ENCODE data around the gene ZSCAN22.
A peak's percentile ranks its signal among the peaks of the same experiment; 100 is the strongest.
"Not testable (repeated sequence)": the region's sequence is repeated elsewhere in the genome, so short reads cannot be mapped to it uniquely, and the experiment has no call there.

ZSCAN22 gene

GRCh38 chr19:58318297-58318696, 8.5 kb upstream of the ZSCAN22 start:
- no peak for DNase-seq

- no peak for DNase-seq
Measured at GRCh38 chr19:58319241-58319640, 7.6 kb upstream of the ZSCAN22 start.

- no peak for DNase-seq
Measured at GRCh38 chr19:58325311-58326022, 1.3 kb upstream of the ZSCAN22 start.

- no peak for DNase-seq
Measured at GRCh38 chr19:58326501-58326913, 287 bp upstream of the ZSCAN22 start.

- no peak for DNase-seq
Measured at GRCh38 chr19:58328999-58329398, 2.2 kb downstream of the ZSCAN22 start.

GRCh38 chr19:58330458-58330857, 3.7 kb downstream of the ZSCAN22 start:
- no peak for DNase-seq

- no peak for DNase-seq
Measured at GRCh38 chr19:58332697-58333096, 5.9 kb downstream of the ZSCAN22 start.

- DNase-seq = no peak
Measured at GRCh38 chr19:58334691-58335249, 8.0 kb downstream of the ZSCAN22 start.

GRCh38 chr19:58335630-58336029, 8.8 kb downstream of the ZSCAN22 start:
- no peak for DNase-seq

GRCh38 chr19:58336216-58336615, 9.4 kb downstream of the ZSCAN22 start:
- DNase-seq = no peak

- no peak for DNase-seq
Measured at GRCh38 chr19:58336820-58337219, 10.0 kb downstream of the ZSCAN22 start.

- DNase-seq = no peak
Measured at GRCh38 chr19:58338336-58338735, 11.5 kb downstream of the ZSCAN22 start.

- DNase-seq = no peak
Measured at GRCh38 chr19:58338825-58339558, 12.2 kb downstream of the ZSCAN22 start.

GRCh38 chr19:58345558-58345957, 18.8 kb downstream of the ZSCAN22 start:
- DNase-seq = no peak

- peak; percentile 50 to 68 for DNase-seq
Measured at GRCh38 chr19:58346961-58347929, 20.5 kb downstream of the ZSCAN22 start.

GRCh38 chr19:58348080-58348479, 21.3 kb downstream of the ZSCAN22 start:
- not testable (repeated sequence) for DNase-seq

- DNase-seq = no peak
Measured at GRCh38 chr19:58349590-58349989, 22.8 kb downstream of the ZSCAN22 start.

- no peak for DNase-seq
Measured at GRCh38 chr19:58350001-58350861, 23.4 kb downstream of the ZSCAN22 start.

- no peak for DNase-seq
Measured at GRCh38 chr19:58350871-58351557, 24.2 kb downstream of the ZSCAN22 start.

GRCh38 chr19:58351558-58351878, 24.7 kb downstream of the ZSCAN22 start:
- DNase-seq = no peak

GRCh38 chr19:58351990-58352755, 25.4 kb downstream of the ZSCAN22 start:
- DNase-seq = no peak
